PC-3 (cell line): Measurements from ENCODE around the gene C1QL2.

Source experiments
- CTCF ChIP-seq: fragments of 300-600 bp; sonication (generic); conservative IDR thresholded peaks from 2 replicates; pipeline ENCODE4 v1.5.1; 2017; ENCODE audit warnings: antibody characterized with exemption, low read depth, mild to moderate bottlenecking, low read length
- EZH2 ChIP-seq: fragments of 300-600 bp; sonication (generic); IDR thresholded peaks from one replicate; pipeline ENCODE4 v1.6.1; 2017; ENCODE audit warnings: antibody characterized with exemption, mild to moderate bottlenecking, low read length; ENCODE audit not compliant: unreplicated experiment
- EZH2phosphoT487 ChIP-seq: fragments of 300-600 bp; sonication (generic); IDR thresholded peaks from 2 replicates; pipeline ENCODE4 v1.6.1; 2018; ENCODE audit warnings: mild to moderate bottlenecking, antibody characterized with exemption, low read length, borderline replicate concordance

- TF ChIP-seq CTCF = no peak
- no peak for TF ChIP-seq EZH2phosphoT487
- no peak for TF ChIP-seq EZH2
Measured at GRCh38 chr2:119204525-119204924, 46.0 kb upstream of the C1QL2 start.
